HepG2 (cell line): ENCODE data around the gene DUS1L. TPM values are rescaled to one million over a fixed set of nuclear protein-coding genes. Genes with fewer than 3 reads are reported as not detected.
A peak's percentile ranks its signal among the peaks of the same experiment; 100 is the strongest.

ENCODE experiments used
- ATF6 ChIP-seq: sonication (generic); formaldehyde crosslinking; conservative IDR thresholded peaks from 2 replicates; pipeline ENCODE4 v1.4.0; 2020; ENCODE audit warnings: missing genetic modification reagents
- BCL3 ChIP-seq: sonication (generic); formaldehyde crosslinking; IDR thresholded peaks from 2 replicates; pipeline ENCODE4 v1.5.1; 2020; ENCODE audit warnings: mild to moderate bottlenecking, missing genetic modification reagents, moderate library complexity
- HNRNPH1 ChIP-seq: fragments of 200-400 bp; formaldehyde crosslinking; optimal IDR thresholded peaks from 2 replicates; pipeline ENCODE3; 2017; ENCODE audit warnings: mild to moderate bottlenecking, low read depth, low read length
- IKZF5 ChIP-seq: IDR thresholded peaks from 2 replicates; pipeline ENCODE4 v1.6.1; 2018; ENCODE audit warnings: missing genetic modification reagents, mild to moderate bottlenecking, missing compliant biosample characterization
- MLLT10 ChIP-seq: sonication (generic); formaldehyde crosslinking; IDR thresholded peaks from 2 replicates; pipeline ENCODE4 v1.4.0; 2020; ENCODE audit warnings: missing genetic modification reagents
- POLR2AphosphoS2 ChIP-seq: IDR thresholded peaks from 2 replicates; pipeline ENCODE4 v1.6.1; 2011; ENCODE audit warnings: low read depth, low read length, improper control_type of control experiment
- PRDM10 ChIP-seq: sonication (generic); formaldehyde crosslinking; IDR thresholded peaks from 2 replicates; pipeline ENCODE4 v1.4.0; 2020; ENCODE audit warnings: low read depth, missing genetic modification reagents
- RCOR2 ChIP-seq: IDR thresholded peaks from 2 replicates; pipeline ENCODE4 v1.6.1; 2016; ENCODE audit warnings: missing biosample characterization, missing genetic modification reagents
- ZBTB25 ChIP-seq: IDR thresholded peaks from 2 replicates; pipeline ENCODE4 v1.6.1; 2018; ENCODE audit warnings: missing genetic modification reagents
- ZNF331 ChIP-seq: sonication (generic); formaldehyde crosslinking; IDR thresholded peaks from 2 replicates; pipeline ENCODE4 v1.4.0; 2020; ENCODE audit warnings: missing genetic modification reagents
- ZNF572 ChIP-seq: sonication (generic); formaldehyde crosslinking; IDR thresholded peaks from 2 replicates; pipeline ENCODE4 v1.5.1; 2020; ENCODE audit warnings: mild to moderate bottlenecking, missing genetic modification reagents
- ZNF605 ChIP-seq: sonication (generic); formaldehyde crosslinking; IDR thresholded peaks from 2 replicates; pipeline ENCODE4 v1.8.0; 2022; ENCODE audit warnings: mild to moderate bottlenecking, missing genetic modification reagents
- ZSCAN5A ChIP-seq: sonication (generic); formaldehyde crosslinking; IDR thresholded peaks from 2 replicates; pipeline ENCODE4 v1.8.0; 2022; ENCODE audit warnings: mild to moderate bottlenecking, missing genetic modification reagents, borderline replicate concordance
- polyA plus RNA-seq, 8 experiments: library from polyadenylated mRNA; depleted of rRNA in 3 of 8; stranded (reverse) in 7 of 8; unstranded in 1 of 8; fragments of >200 nt; fragmentation: Illumina TruSeq in 4 of 8; extraction: Trizol in 4 of 8; gene quantifications; 2 replicates each; pipeline versions ENCODE4 v1.2.1 to v1.2.3, GENCODE V29; 2011 to 2016; ENCODE audit warnings: low read depth in 4 of 8, missing spikeins in 1 of 8, mixed read lengths in 1 of 8; ENCODE audit not compliant: insufficient read depth in 1 of 8
- total RNA-seq, 5 experiments: library from RNA; depleted of rRNA; stranded (reverse); fragments of >200 nt; fragmentation: Illumina TruSeq; extraction: Trizol; gene quantifications; 2 replicates each; pipeline ENCODE4 v1.2.3, GENCODE V29; 2016; ENCODE audit warnings: low read depth in 1 of 5

The DUS1L gene
- total and polyA plus RNA-seq, 2 of the 13 experiments (the other 11 are each of a cell fraction or from before 2014, with no cell fraction given): 81.0 to 109 TPM

- TF ChIP-seq PRDM10 (CRISPR knock-in tag): no peak
- no peak for TF ChIP-seq ZNF572
- TF ChIP-seq MLLT10 (CRISPR knock-in tag): no peak
- no peak for TF ChIP-seq HNRNPH1
- peak; percentile 71; the same call in 1 of the 2 replicates for TF ChIP-seq ZNF605 (CRISPR knock-in tag)
- no peak for TF ChIP-seq ZBTB25 (CRISPR knock-in tag)
- no peak; the same call in 1 of the 2 replicates for TF ChIP-seq BCL3 (CRISPR knock-in tag)
- TF ChIP-seq POLR2AphosphoS2: no peak
- no peak for TF ChIP-seq RCOR2 (CRISPR knock-in tag)
- TF ChIP-seq ZSCAN5A (CRISPR knock-in tag): no peak
- no peak for TF ChIP-seq ZNF331
- TF ChIP-seq IKZF5 (CRISPR knock-in tag): no peak
- no peak for TF ChIP-seq ATF6 (CRISPR knock-in tag)
These were observed 389 bp downstream of the DUS1L start (continued) for GRCh38 chr17:82065193-82065637.
